Activated CD4-positive, alpha-beta memory T cell treated with anti-CD3 and anti-CD28 coated beads for 36 hours (primary cell): ENCODE measurements around the gene METRNL. TPM values are rescaled to one million over a fixed set of nuclear protein-coding genes. Genes with fewer than 3 reads are reported as not detected.

Experiments
- CTCF ChIA-PET: fragments of 350-600 bp; sonication (Branson Sonifier 250); formaldehyde crosslinking; loops from one replicate; lab custom pipeline; 2021; ENCODE audit warnings: antibody characterized with exemption, inconsistent platforms; lab: Charles Lee
- POLR2A ChIA-PET: fragments of 350-600 bp; sonication (Branson Sonifier 250); formaldehyde crosslinking; loops from one replicate; lab custom pipeline; 2021; ENCODE audit warnings: antibody characterized with exemption; lab: Charles Lee
- DNase-seq: peaks from one replicate; pipeline ENCODE4 v3.0.0-alpha.2; 2020
- H3K27ac Mint-ChIP-seq: one replicate; pipeline ENCODE4 v1.8.0; 2021; ENCODE audit warnings: mixed read lengths
- H3K27me3 Mint-ChIP-seq: one replicate; pipeline ENCODE4 v1.8.0; 2021; ENCODE audit warnings: mixed read lengths
- H3K36me3 Mint-ChIP-seq: one replicate; pipeline ENCODE4 v1.8.0; 2021; ENCODE audit warnings: mixed read lengths
- H3K4me1 Mint-ChIP-seq: one replicate; pipeline ENCODE4 v1.8.0; 2021; ENCODE audit warnings: low read depth, mixed read lengths
- H3K4me3 Mint-ChIP-seq: one replicate; pipeline ENCODE4 v1.8.0; 2021; ENCODE audit warnings: mild to moderate bottlenecking, mixed read lengths
- H3K9me3 Mint-ChIP-seq: one replicate; pipeline ENCODE4 v1.8.0; 2021; ENCODE audit warnings: mixed read lengths
- intact Hi-C: fragments of 100-400 bp; cut with micrococcal nuclease; formaldehyde crosslinking; loops from one replicate; pipeline ENCODE4 v1.15.1; 2023
- total RNA-seq, 2 experiments: library from RNA; stranded (reverse); gene quantifications; one replicate each; pipeline ENCODE4 v1.2.3, GENCODE V29; 2021

METRNL gene
- total RNA-seq, 2 experiments from 2014 or later = 62.8 to 71.1 TPM

GRCh38 chr17:83100853-83101391 lies 21.5 kb downstream of the METRNL start:
- Mint-ChIP-seq H3K9me3 (no peaks in the 10 kb centered on the region), H3K36me3 (no peaks in the 10 kb centered on the region), H3K27me3 (peaks cover 12% of the 10 kb centered on the region), H3K4me1 (peaks cover 4% of the 10 kb centered on the region), H3K4me3 (no peak overlapping the region), H3K27ac (no peak overlapping the region)
- CTCF ChIA-PET = no interaction called here
- intact Hi-C loops = no loop called here
- no peak for DNase-seq
- POLR2A ChIA-PET = no interaction called here

GRCh38 chr17:83101805-83102480 lies 22.5 kb downstream of the METRNL start:
- POLR2A ChIA-PET = no interaction called here
- Mint-ChIP-seq H3K27me3 (peaks cover 14% of the 10 kb centered on the region), H3K36me3 (no peaks in the 10 kb centered on the region), H3K4me3 (no peak overlapping the region), H3K4me1 (peaks cover 4% of the 10 kb centered on the region), H3K9me3 (no peaks in the 10 kb centered on the region), H3K27ac (no peak overlapping the region)
- CTCF ChIA-PET = interaction anchor here (0.6 kb wide), 1 partner anchor 123 kb away, joined by 5 read pairs; no protein-coding TSS in a partner anchor
- no peak for DNase-seq
- intact Hi-C loops = no loop called here

- no peaks in the 10 kb centered on the region for H3K36me3 Mint-ChIP-seq
- intact Hi-C loops = no loop called here
- H3K9me3 Mint-ChIP-seq = no peaks in the 10 kb centered on the region
- ChIA-PET POLR2A (no interaction called here), CTCF (no interaction called here)
- H3K27me3 Mint-ChIP-seq = peaks cover 15% of the 10 kb centered on the region
- peaks cover 4% of the 10 kb centered on the region for H3K4me1 Mint-ChIP-seq
- H3K4me3 Mint-ChIP-seq = peak overlapping the region; percentile 16
- no peak overlapping the region for H3K27ac Mint-ChIP-seq
- DNase-seq = peak; percentile 59
Observed at GRCh38 chr17:83103200-83103942, 24.0 kb downstream of the METRNL start.

- Mint-ChIP-seq H3K4me3 (no peak overlapping the region), H3K4me1 (peaks cover 4% of the 10 kb centered on the region), H3K36me3 (no peaks in the 10 kb centered on the region), H3K27me3 (peaks cover 18% of the 10 kb centered on the region), H3K9me3 (no peaks in the 10 kb centered on the region), H3K27ac (no peak overlapping the region)
- no peak for DNase-seq
- intact Hi-C loops = no loop called here
- ChIA-PET CTCF (no interaction called here), POLR2A (no interaction called here)
Observed at GRCh38 chr17:83103943-83104311, 24.5 kb downstream of the METRNL start.

GRCh38 chr17:83104577-83105505 lies 25.4 kb downstream of the METRNL start:
- no peaks in the 10 kb centered on the region for H3K36me3 Mint-ChIP-seq
- H3K9me3 Mint-ChIP-seq = no peaks in the 10 kb centered on the region
- peaks cover 17% of the 10 kb centered on the region for H3K27me3 Mint-ChIP-seq
- no peak overlapping the region for H3K4me3 Mint-ChIP-seq
- POLR2A ChIA-PET = no interaction called here
- intact Hi-C loops = no loop called here
- CTCF ChIA-PET = no interaction called here
- peaks cover 2% of the 10 kb centered on the region for H3K4me1 Mint-ChIP-seq
- DNase-seq = no peak
- no peak overlapping the region for H3K27ac Mint-ChIP-seq

- no peak for DNase-seq
- no peak overlapping the region for H3K4me3 Mint-ChIP-seq
- ChIA-PET POLR2A (no interaction called here), CTCF (no interaction called here)
- H3K36me3 Mint-ChIP-seq = no peaks in the 10 kb centered on the region
- H3K4me1 Mint-ChIP-seq = peaks cover 2% of the 10 kb centered on the region
- no peak overlapping the region for H3K27ac Mint-ChIP-seq
- H3K9me3 Mint-ChIP-seq = no peaks in the 10 kb centered on the region
- H3K27me3 Mint-ChIP-seq = peaks cover 15% of the 10 kb centered on the region
- intact Hi-C loops = no loop called here
Observed at GRCh38 chr17:83105512-83105911, 26.1 kb downstream of the METRNL start.

GRCh38 chr17:83106056-83106588 lies 26.7 kb downstream of the METRNL start:
- H3K27ac Mint-ChIP-seq = no peak overlapping the region
- intact Hi-C loops = no loop called here
- no peak for DNase-seq
- H3K4me1 Mint-ChIP-seq = peaks cover 2% of the 10 kb centered on the region
- peaks cover 12% of the 10 kb centered on the region for H3K27me3 Mint-ChIP-seq
- no peaks in the 10 kb centered on the region for H3K36me3 Mint-ChIP-seq
- no peaks in the 10 kb centered on the region for H3K9me3 Mint-ChIP-seq
- CTCF ChIA-PET = no interaction called here
- H3K4me3 Mint-ChIP-seq = no peak overlapping the region
- POLR2A ChIA-PET = no interaction called here

GRCh38 chr17:83106913-83107655 lies 27.7 kb downstream of the METRNL start:
- intact Hi-C loops = no loop called here
- CTCF ChIA-PET = no interaction called here
- DNase-seq = no peak

GRCh38 chr17:83107656-83108048 lies 28.2 kb downstream of the METRNL start:
- Mint-ChIP-seq H3K4me1 (no peaks in the 10 kb centered on the region), H3K36me3 (no peaks in the 10 kb centered on the region), H3K27ac (no peak overlapping the region), H3K4me3 (no peak overlapping the region), H3K9me3 (no peaks in the 10 kb centered on the region), H3K27me3 (peaks cover 8% of the 10 kb centered on the region)
- CTCF ChIA-PET = interaction anchor here (1.0 kb wide), 1 partner anchor 222 kb away, joined by 3 read pairs; no protein-coding TSS in a partner anchor
- intact Hi-C loops = no loop called here
- POLR2A ChIA-PET = no interaction called here
- no peak for DNase-seq

More at GRCh38 chr17:83106913-83107655, 27.7 kb downstream of the METRNL start:
- no peak overlapping the region for H3K4me3 Mint-ChIP-seq
- H3K27ac Mint-ChIP-seq = no peak overlapping the region
- no peaks in the 10 kb centered on the region for H3K4me1 Mint-ChIP-seq
- H3K9me3 Mint-ChIP-seq = no peaks in the 10 kb centered on the region
- POLR2A ChIA-PET = no interaction called here
- peaks cover 8% of the 10 kb centered on the region for H3K27me3 Mint-ChIP-seq
- no peaks in the 10 kb centered on the region for H3K36me3 Mint-ChIP-seq

- POLR2A ChIA-PET = no interaction called here
- H3K27me3 Mint-ChIP-seq = peaks cover 8% of the 10 kb centered on the region
- no peaks in the 10 kb centered on the region for H3K36me3 Mint-ChIP-seq
- no peak overlapping the region for H3K27ac Mint-ChIP-seq
- H3K4me3 Mint-ChIP-seq = no peak overlapping the region
- intact Hi-C loops = no loop called here
- no peak for DNase-seq
- no peaks in the 10 kb centered on the region for H3K4me1 Mint-ChIP-seq
- CTCF ChIA-PET = interaction anchor here (1.0 kb wide), 1 partner anchor 223 kb away, joined by 3 read pairs; no protein-coding TSS in a partner anchor
- no peaks in the 10 kb centered on the region for H3K9me3 Mint-ChIP-seq
Observed at GRCh38 chr17:83108709-83109108, 29.3 kb downstream of the METRNL start.

- no peaks in the 10 kb centered on the region for H3K9me3 Mint-ChIP-seq
- no peak for DNase-seq
- H3K4me3 Mint-ChIP-seq = no peak overlapping the region
- ChIA-PET POLR2A (no interaction called here), CTCF (no interaction called here)
- no peaks in the 10 kb centered on the region for H3K36me3 Mint-ChIP-seq
- H3K4me1 Mint-ChIP-seq = no peaks in the 10 kb centered on the region
- no peak overlapping the region for H3K27ac Mint-ChIP-seq
- intact Hi-C loops = no loop called here
- peaks cover 8% of the 10 kb centered on the region for H3K27me3 Mint-ChIP-seq
Observed at GRCh38 chr17:83109386-83109785, 30.0 kb downstream of the METRNL start.
